GM12874 (cell line): ENCODE results near the gene UXS1.

ENCODE experiments used
- TF ChIP-seq, protein P1 (sequence below): IDR thresholded peaks from 2 replicates; pipeline ENCODE4 v1.5.1; 2011; ENCODE audit warnings: low read depth, mild to moderate bottlenecking, control low read depth, low read length, moderate library complexity; ENCODE audit not compliant: insufficient read depth

UXS1 gene

DNA sequence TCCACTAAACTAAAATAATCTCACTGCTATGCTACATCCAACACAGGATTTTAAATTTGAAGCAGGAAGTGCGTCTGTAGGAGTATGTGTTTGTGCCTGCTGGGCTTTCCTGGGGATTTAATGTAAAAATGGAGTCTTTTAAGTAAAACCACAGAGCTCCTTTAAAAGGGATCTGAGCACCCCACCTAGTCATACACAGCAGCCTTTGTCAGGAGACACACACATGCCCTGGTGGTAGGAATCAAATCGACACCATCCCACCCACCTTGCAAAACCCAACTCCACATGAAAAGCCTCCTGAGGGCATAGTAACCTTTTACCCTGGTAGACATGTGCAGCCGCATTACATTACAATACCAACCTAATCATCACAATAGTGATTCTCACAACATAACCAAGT, 29.1 kb downstream of the UXS1 start:
- TF ChIP-seq, protein P1, sequence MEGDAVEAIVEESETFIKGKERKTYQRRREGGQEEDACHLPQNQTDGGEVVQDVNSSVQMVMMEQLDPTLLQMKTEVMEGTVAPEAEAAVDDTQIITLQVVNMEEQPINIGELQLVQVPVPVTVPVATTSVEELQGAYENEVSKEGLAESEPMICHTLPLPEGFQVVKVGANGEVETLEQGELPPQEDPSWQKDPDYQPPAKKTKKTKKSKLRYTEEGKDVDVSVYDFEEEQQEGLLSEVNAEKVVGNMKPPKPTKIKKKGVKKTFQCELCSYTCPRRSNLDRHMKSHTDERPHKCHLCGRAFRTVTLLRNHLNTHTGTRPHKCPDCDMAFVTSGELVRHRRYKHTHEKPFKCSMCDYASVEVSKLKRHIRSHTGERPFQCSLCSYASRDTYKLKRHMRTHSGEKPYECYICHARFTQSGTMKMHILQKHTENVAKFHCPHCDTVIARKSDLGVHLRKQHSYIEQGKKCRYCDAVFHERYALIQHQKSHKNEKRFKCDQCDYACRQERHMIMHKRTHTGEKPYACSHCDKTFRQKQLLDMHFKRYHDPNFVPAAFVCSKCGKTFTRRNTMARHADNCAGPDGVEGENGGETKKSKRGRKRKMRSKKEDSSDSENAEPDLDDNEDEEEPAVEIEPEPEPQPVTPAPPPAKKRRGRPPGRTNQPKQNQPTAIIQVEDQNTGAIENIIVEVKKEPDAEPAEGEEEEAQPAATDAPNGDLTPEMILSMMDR = no peak

DNA sequence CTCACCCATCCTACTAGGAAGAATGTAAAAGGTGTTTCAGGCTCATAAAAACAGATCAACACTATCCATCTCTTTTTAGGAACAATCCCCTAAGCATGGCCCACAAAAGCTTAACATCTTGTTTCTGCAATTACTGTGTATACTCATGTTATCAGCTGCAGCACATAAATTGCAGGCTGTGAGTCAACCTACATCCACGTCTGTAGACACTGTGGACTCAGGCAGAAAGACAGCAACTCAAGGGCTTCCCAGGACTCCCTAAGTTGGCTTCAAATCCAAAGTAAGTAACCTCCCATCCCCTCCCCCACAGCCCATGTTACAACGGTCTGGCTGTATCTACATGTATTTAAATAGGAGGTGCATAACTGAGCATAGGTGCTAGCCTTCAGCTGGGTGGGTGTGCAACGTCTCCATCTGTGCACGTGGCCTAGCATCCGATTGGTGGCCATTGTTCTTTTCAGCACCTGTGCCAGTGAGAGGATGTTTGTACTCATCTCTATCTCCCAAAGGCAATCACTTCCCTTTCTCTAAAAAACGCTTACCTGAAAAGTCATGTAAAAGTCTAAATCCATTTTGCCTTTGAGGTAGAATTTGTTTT, 30.1 kb downstream of the UXS1 start:
- TF ChIP-seq, protein P1 = no peak

DNA sequence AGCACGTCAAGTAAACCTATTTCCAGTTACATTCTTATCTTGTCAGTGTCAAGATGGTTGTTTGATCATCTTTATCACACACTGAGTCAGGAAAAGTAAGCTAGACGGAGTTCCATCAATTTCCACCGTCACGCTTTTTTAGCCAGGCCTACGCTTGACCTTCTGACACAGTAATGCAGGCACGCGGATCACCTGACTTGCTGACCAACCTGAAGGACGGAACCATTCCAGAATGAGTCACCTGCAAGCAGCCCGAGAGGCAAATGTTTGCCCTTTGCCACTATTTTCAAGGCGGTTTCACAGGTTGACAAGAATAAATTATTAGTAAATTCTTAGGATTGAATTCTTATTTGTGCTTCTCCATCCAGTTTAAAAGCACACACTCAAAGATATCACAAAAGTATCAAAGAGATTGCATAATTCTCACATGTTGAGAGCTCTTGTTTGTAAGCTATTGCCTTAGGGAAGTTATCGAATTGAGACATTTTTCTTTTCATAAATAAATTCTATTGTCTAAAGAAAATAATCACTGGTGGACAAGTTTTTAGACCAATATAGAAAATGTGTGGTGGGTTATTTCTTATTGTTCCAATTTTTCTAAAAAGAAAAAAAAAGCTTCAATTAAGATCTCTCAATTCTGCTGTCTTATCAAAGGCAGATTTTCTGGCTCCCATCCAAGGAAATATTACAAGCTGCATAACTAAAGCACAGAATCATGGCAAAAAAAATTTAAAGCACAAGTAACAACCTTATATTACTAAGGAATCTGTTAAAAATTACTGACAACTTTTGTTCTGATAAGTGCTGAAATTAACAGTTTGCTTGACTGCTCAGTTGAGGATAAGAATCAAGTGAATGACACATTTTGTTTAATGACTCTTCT, 31.9 kb downstream of the UXS1 start:
- TF ChIP-seq, protein P1 = no peak

DNA sequence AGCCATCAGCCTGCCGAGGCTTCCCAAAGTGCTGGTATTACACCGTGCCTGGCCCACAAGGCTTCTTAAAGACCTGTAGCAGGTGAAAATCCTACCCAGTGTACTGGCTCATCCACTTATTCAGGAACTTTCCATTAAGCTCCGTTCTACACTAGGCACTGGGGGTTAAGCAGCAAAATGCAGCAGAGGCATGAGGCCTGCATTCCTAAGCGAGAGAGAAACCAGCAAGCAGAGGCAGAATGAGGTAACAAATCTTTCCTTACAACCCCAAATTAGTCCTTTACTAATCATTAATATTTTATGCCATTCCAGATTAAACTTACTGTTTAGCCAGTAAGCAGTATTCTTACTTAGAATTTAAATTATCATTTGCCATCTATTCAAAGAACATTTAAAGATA, 32.8 kb downstream of the UXS1 start:
- TF ChIP-seq, protein P1 = no peak

DNA sequence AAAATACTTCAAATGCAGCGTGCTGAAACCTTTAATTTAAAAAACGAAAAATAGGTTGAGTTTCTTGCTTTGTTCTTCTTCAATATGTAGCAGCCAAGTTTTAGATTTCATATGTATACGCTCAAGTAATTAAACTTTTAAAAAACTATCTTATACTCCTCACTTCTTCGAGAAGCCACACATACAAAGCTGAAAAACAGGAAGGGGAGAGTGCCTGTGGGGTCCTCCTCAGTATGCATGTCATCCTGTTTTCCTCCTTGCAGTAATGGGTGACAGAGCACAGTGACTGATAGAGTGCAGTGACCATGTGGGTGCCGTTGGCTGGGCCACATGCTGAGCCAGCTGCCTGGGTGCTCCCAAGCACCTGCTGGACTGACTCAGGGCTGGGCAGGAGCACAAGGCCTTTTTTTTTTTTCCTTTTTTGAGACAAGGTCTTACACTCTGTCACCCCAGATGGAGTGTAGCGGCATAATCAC, 33.3 kb downstream of the UXS1 start:
- TF ChIP-seq, protein P1 = no peak

DNA sequence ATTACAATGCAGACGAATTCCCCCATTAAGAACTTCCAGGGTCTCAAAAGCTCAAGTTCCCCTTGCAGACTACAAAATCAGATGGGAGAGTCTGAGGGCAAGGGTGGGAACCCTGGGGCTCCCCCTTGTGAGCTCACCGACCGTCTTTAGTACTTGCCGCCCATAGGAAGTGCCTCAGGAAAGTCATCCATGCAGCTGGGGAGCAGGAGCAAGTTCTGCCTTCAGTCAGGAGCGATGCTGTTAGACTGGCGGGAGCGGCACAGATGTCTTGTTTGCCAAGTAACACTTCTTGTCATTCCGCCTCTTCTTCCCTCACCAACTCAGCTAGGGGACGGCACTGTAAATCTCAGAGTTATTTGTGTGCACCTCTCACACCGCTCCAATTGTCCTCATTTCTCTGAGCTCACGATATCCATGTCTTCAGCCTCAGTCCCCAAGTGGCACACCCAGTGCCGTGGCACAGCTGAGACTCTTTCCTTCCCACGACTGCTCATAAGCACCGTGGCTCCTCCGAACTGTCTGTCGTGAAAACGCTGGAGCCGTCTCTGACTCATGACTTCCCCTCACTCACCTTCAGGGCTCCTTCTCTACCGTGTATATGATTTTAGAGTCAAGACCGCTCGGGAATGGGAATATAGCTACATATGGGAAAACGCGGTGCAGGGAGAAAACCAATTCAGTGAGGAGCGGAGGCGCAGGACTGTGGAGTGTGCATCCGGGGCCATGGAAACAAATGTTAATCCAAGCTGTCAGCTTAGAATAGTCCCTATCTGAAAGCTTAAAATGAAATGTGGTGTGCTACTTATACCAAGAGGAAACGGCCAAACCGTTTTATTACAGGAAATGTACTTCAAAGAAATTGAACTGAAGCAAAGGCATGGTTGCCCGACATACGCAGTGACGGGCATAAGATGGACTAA, 34.0 kb downstream of the UXS1 start:
- TF ChIP-seq, protein P1 = no peak

DNA sequence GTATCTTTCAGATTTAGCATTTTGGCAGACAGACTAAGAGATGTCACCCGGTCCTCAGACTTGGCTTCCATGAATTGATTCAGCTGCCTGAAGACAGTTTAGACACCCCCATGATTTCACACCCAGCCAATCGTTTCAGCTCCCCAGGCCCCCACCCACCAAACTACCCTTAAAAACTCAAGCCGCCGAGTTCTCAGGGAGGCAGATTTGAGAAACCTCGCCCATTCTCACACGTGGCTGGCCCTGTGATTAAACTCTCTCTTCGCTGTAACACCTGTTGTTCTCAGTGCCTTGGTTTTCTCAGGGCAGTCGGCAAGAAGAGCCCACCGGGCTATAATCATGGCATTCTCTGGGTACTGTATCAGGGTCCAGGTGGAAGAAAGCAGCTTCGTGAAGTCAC, 35.2 kb downstream of the UXS1 start:
- TF ChIP-seq, protein P1 = no peak
